CD4-positive, alpha-beta T cell treated with Interleukin-2 at 100 ng/mL for 4 hours (primary cell): ENCODE measurements around the gene AGAP1.

Source experiments
- DNase-seq: peaks from one replicate; pipeline ENCODE4 v3.0.0-alpha.2; 2020; ENCODE audit warnings: low spot score

AGAP1 gene

DNA sequence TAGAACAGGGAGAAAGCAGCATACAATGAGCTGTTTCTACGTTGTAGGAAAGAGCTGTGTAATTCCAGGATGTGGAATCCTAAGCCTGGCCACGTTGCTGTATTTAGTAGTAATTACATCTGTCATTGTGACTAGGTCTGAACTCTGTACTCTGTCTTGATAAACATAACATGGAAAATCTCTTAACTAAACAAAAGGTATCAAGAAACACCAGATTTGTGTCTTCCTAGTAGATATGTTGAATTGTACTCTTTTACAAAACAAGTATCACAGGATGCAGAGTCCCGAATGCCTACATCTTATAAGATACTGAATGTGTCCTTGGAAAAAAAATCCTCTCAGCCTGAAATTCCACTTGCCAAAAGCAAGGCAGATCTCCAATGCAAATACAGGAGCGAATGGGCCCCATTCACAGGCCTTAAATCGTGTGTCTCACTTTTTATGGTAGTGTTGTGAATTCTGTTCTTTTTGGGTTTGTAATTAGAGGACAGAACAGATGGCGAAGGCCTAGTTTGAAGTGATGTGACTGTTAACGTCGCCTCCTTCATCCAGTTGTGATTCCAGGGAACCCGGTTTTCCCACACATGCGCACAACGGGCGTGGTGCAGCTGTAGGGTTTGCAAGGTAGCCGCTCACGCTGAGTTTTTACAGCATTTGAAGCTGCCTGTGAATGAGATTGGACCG, 427.8 kb downstream of the AGAP1 start:
- DNase-seq: no peak

DNA sequence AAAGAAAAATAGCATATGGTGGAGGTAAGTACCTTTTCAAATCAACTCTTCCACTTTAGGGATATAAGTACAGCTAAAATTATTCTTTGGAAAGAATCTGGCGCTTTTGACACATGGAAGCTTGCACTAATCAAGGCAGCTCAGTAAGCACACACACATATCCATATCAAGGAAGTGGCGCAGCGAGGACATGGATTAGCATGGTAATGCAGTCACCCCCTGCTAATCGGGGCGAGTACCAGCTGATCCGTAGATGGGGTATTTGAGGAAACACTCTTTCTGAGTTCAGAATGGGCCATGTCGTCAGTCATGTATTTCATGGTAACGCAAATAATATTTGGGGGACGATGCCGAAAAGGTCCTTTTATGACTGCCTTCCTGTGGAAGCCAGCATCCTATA, 429.0 kb downstream of the AGAP1 start:
- no peak for DNase-seq

DNA sequence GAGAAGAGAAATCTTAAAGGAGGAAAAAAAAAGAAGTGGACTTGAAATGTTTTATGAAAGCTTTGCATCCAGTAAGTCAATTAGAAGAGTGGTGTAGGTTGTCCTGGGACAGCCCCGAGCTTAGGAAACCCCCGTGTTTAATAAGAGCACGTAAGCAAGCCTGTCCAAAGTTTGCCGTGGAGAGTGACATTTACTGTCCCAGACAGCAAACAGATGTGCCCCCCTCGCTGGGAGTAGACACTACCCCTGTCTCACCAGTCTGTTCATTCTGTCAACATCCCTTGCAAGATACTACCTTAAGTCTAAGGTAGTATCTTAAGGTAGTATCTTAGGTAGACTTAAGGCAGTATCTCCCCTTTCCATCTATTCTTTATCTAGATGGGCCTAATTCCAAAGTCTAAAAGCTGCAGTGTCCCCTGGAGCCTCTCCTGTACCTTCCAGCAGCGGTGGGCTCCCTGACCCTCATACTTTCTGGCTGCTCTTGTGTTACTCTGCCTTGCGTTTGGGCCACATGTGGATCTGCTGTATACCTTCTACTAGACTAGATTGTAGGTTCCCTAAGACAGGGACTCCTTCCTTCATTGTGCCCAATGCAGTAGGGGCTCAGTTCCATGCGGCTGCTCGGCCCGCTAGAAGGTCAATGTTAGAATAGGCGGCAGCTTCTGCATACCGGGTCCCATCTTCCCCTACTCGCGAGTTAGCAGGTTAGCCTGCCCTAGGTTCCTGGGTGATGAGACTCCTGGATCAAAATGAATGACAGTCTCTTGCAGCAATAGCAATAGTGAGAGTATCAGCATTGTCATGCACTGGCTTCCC, 430.2 kb downstream of the AGAP1 start:
- no peak for DNase-seq

DNA sequence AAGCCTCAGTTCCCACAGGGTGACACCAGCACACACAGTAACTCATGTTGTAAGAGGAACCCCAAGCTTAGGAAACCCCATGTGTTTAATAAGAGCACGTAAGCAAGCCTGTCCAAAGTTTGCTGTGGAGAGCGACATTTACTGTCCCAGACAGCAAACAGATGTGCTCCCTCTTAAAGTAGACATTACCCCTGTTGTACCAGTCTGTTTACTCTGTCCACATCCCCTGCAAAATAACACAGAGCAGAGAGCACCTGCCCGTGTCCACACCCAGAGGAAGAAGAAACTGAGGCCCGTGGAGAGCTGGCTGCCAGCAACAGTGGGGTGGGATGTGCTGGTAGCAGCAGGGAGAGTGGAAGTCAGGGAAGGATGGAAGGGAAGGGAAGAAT, 430.8 kb downstream of the AGAP1 start:
- DNase-seq: no peak

DNA sequence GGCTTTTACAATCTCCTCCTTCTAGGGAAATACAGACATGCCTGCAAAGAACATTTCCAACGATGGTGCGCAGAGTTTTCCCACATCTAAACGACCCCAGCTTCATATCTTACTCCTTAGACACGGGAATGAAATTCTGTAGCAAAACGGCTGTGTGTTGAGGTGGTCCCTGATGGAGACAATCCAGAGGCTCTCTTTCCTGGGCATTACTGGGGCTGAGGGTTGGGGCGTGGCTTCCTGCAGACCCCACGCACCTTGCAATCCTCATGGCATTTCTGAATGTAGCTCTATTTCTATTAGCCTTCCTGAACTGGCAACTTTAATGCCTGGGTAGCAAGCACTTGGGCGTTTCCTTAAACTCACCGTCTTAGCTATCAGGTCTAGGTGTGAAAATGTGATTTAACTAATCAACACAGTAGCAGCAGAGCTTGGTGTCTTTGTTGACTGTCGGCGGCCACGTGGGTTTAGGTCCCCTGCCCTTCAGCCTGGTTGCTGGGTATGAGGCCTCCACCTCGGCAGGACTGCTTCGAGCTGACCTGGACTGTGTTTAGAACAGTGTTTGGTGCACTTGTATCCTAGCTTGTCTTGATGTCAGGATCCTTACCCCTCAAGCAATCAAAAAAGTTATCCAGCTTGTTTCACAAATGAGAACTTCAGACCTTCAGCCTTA, 431.5 kb downstream of the AGAP1 start:
- no peak for DNase-seq

DNA sequence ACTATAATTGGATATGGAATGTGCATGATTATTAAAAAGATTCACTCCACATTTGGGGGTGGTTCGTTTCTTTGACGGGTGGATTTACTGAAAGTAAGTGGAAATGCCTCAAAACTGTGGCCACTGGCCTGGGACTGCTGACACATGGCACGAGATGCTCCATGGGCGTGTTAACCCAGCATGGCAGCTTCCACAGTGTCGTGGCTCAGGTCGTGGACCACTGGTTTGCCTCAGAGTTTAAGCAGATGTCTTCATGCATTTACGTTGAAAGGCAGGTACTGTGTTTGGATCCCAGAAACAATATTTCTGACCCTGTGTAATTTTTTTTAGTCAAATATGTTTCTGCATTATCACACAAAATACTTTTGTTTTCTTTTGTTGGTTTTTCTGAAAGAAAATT, 432.4 kb downstream of the AGAP1 start:
- no peak for DNase-seq

DNA sequence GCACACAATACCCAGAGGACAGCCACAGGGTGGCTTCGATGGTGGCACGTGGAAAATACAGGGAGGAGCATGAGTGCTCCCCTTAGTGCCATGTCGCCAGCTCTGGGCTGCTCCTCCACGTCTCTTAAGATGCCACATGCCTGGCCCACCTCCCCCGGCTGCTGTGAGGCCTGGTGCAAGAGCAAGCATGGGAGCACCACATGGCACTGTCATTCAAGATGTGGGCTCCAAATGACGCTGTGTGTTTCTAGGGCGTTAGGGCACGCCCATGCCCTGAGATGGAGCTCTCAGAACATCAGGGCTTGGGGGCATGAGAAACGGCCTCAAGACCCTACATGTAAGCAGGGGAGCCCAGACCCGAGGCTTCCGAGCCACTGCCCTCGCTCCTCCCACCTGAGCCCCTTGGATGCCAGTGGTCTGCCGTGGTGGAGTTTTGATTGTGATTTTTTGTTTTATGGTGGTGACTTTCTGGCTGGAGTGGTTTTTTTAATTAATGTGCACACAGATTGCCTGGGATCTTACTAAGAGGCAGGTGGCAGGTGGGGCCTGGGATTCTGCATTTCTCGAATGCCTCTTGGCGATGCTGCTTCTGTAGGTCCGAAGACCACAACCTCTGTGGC, 435.0 kb downstream of the AGAP1 start:
- DNase-seq: no peak

DNA sequence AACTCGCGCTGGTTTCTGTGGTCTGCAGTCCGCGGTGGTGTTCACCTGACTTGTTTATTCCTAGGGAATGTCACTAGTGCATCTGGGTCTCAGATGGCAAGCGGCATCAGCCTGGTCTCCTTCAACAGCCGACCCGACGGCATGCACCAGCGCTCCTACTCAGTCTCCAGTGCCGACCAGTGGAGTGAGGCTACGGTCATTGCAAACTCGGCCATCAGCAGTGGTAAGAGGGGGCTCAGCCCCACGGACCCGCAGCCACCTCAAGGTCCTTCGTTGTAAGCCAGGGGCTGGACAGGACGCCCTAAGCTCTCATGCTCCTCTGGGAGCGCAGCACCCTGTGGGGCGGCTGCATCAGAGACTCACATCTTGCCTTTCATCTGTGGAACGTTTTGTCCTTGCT, 436.9 kb downstream of the AGAP1 start:
- DNase-seq: no peak

DNA sequence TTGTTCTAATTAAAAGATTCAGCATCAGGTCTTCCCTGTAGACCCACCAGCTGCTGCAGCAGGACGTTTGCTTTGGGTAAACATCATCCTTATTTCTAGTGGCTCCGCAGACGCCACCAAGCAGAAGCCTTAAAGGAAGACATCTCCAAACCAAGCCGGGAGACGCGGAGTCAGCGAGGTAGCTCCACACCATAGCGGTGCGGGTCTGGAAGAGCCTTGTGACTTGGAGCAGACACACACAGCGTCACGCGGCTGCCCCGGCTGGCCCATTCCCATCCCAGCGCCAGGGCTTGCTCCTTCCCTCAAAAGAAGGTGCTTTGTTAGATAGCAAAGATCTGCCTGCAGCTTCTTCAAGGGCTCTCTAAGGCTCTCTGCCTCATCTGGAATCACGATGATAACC, 437.8 kb downstream of the AGAP1 start:
- DNase-seq: no peak

DNA sequence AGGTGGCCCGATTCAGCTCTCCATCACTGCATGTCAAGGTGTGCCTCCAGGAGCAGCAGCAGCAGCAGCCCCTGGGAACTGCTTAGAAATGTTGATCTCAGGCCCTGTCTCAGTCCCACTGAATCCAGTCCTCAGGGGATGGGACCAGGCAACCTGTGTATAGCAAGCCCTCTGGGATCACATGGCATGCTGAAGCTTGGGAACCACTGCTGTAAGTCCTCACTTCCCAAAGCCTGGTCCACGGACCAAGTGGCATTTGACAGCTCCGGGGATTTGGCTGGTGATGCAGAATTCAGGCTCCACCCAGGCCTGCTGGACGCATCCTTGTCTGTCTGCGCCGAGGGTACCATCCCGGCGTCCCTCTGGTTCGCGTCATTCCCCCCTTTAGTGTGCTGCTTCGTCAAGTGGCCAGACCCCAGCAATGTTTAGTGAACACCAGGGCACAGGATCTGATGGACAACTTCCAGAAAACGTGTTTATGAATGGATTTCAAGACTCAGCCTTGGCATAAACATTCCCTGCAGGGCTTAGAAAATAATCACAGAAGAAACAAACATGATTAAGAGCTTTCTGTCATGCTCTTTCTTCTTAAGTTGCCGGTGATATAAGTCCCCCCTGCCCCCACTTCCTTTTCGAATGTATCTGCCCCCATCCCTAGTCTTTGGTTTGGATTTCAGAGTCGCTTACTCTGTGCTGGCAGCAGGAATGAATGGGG, 440.4 kb downstream of the AGAP1 start:
- no peak for DNase-seq

DNA sequence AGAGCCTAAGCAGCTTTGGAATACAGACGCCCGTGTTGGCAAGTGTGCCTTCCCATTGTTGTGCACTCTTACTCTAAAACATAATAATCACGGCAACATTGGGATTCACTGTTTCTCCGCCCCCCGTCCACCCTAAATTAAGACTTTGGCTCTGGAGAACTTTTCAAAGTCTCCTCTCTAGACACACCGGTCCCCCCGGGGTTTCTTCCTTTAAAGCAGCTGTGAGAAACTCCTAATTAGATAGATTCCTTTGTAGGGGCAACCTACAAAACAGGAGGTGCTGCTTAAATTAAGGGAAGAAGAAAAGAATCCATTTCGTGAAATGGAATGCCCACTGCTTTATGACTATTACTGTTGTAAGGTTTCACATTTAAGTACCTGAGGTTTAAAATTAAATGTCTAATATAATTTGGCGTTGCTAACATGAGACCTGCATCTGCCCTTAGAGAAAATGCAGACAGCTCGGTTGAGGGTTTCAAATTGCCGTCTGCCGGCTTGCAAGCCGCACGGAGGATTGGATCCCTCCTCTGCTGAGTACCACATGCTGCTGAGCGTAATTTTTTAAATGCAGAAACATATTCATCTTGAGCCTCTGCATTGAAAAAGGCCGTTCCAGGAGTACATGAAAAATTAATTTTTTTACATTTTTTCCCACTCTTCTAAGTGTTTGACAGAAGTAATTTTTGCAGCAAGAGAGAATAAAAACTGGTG, 441.1 kb downstream of the AGAP1 start:
- no peak for DNase-seq

DNA sequence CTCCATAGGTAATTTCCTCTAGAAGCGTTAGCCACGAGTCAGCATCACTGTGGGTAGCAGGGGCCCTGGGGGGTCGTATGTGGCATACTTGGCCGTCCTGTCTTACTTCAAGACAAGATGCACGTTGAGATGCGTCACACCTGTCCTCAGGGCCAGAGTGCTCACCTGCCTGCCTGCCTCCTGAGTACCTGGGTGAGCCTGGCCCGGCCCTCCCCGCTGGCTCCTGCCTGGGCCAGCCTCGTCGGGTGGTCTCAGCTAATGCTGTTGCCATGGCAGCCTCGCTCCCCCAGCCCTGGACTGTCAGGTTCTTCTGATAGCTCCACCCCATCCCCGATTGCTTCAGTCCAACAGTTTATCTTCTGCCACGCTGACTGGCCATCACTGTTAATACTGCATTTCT, 441.9 kb downstream of the AGAP1 start:
- no peak for DNase-seq

DNA sequence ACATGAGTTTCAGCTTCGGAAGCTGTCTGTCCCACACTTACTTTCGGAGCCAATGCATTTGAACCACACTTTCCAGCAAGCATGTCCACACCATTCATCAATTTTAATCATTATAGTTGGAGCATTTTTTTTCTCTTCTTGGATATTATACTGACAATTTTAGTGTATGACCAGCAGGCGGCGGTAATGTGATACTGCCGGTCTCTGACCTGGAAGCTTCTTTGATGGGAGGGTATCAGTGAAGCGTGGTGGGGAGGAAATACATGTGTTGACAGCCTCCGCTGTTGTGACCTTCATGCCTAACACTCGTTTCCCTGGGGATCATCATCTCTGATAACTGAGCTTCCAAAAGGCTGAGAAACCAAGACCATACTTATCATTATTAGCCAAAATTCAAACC, 442.6 kb downstream of the AGAP1 start:
- no peak for DNase-seq

DNA sequence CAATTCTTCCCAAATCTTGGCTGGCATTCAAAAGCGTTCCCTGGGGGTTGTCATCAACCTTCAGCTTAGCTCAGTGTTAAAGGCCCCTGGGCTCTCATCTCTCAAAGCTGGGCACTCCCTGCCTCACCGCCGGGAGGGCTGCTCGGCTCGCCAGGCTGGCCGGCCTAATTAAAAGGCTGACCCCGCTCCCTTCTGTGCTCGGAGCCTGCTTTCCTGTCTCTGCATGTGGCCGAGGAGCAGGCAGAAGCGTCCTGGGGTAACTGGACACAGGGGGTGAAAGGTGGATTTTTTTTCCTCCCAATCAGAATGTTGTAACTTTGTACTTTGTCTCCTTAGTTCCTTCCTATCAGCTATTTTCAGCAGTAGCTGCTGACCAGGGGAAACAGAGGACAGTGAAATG, 443.2 kb downstream of the AGAP1 start:
- no peak for DNase-seq

DNA sequence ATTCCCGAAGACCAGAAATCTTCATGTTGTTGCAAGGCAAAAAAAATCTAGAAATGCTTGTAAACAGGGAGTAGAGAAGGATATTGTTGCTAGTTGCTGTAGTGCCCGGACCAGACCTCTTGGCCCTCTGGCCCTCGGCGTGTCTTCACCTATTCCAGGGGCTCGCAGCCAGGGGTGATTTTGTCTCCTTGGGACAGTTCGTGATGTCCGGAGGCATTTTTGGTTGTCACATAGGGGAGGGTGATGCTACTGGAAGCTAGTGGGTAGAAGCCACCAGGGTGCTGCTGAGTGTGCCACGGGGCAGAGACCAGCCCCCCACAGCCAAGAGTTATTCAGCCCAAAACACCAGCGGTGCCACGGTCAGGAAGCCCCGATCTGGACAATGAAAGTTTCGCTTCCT, 443.7 kb downstream of the AGAP1 start:
- no peak for DNase-seq

DNA sequence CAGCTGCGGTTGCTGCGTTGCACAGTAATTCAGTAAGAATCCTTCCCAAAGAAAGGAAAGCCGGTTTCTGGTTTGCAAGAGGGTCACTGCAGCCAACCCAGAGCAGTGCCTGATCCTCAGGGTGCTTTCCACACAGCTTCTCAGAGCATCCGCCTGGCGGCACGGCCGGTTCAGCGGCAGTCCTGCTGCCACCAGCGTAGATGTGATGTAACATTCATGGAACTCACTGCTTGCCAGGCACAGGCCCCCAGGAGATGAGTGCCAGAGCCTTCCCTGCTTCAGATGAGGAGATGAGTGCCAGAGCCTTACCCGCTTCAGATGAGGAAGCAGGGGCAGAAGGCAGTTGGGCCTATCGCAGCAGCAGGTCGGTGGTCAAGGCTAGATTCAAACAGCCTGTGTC, 444.1 kb downstream of the AGAP1 start:
- no peak for DNase-seq

DNA sequence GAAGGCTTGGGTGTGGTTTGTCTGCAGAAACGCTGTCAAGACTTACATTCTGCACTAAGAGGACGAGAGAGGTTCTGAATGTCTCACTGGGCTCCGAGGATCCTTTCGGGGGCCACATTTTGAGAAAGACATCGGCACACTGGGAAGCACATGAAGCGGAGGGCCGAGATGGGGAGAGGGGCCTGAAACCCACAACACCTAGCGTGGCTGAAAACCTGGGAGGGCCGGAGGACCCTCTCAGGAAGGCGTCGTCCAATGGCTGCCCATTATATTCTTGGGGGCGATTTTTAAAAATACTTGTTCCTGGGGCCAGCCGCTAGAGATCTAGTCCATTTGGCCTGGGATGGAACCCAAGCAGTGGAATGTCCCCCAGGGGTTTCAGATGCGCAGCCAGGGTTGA, 444.8 kb downstream of the AGAP1 start:
- no peak for DNase-seq

DNA sequence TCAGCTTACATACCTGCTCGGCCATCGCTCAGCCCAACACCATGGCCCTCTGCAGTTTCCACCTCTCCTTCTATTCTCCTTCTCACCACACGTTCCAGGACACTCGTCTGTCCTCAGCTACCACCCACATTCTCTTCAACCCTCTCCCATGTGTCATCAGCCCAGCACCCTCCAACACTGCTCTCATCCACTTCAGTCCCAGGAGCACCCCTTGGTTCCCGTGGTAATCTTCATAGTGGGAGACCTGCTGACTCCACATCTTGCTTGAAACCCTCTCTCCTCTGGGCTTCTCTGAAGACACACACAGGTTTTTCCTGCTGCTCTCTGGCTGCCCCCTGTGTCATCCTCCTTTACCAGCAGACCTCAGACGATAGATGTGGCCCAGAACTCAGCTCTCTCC, 445.6 kb downstream of the AGAP1 start:
- DNase-seq: no peak

DNA sequence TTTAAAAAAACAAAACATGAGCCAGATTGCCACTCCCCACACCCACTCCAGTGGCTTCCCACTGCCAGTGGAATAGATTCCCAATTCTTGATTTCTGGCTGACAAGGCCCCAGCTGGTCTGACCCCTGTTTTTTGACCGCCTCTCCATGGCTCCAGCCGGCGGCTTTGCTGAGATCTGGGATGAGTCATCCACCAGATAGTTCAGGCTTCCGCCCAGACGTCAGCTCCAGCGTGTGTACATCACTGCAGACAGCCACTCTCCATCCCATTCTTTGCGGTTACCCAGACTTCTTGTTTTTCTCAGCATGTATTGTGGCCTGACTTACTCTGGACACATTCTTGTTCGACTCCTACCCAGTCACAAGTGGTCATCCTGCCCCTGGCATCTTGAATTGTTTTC, 446.5 kb downstream of the AGAP1 start:
- no peak for DNase-seq

DNA sequence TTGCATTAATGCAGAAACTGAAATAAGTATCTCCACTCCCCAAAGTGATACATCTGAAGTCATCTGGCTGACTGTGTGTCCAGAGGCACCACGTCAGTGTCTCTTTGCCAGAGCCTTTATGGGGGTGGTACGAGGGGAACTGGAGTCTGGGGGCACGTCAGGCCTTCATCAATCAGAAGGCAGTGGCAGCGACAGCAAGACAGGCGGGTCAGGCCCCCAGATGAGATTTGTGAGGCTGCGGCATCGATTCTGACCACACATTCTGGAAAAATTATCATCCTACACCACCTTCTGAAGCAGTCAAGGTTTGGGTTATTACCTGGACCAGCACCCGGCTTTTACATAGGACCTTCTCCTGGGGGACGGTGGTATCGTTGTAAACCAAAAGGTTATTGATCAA, 450.7 kb downstream of the AGAP1 start:
- DNase-seq: no peak

DNA sequence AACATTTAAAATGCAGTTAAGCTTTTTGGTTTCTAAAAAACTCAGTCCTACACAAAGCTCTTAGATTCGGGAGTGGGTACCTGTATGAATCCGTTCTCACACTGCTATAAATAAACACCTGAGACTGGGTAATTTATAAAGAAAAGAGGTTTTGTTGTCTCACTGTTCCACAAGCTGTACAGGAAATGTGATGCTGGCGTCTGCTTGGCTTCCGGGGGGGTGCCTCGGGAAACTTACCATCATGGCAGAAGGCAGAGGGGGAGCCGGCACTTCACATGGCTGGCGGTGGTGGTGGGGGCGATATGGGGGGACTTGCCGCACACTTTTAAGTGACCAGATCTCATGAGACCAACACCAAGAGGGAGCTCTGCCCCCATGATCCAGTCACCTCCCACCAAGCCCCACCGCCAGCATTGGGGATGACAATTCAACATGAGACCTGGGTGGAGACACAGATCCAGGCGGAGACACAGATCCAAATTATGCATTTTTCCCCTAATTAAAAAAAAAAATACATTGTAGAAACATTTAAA, 451.8 kb downstream of the AGAP1 start:
- DNase-seq: no peak
